Right atrium auricular region (tissue), 2 donors: Measurements from ENCODE around the gene CACNG4. TPM values are rescaled to one million over a fixed set of nuclear protein-coding genes. Genes with fewer than 3 reads are reported as not detected.

Experiments used
- DNase-seq: peaks from one replicate; pipeline ENCODE4 v3.0.0-alpha.2; 2019; ENCODE audit warnings: low spot score
- H3K27ac ChIP-seq, 2 donors: fragments of 200-600 bp; sonication (generic); 1 replicate in 1 of 2; 2 replicates in 1 of 2; pipeline ENCODE4 v1.5.1; 2016 to 2019
- H3K27me3 ChIP-seq, 2 donors: fragments of 200-600 bp; sonication (generic); one replicate each; pipeline versions ENCODE4 v1.5.1 to v1.6.0; 2017 to 2019
- H3K36me3 ChIP-seq: fragments of 200-600 bp; sonication (generic); one replicate; pipeline ENCODE4 v1.5.1; 2016
- H3K4me1 ChIP-seq, 2 donors: fragments of 200-600 bp; sonication (generic); one replicate each; pipeline versions ENCODE4 v1.5.1 to v1.6.0; 2017 to 2019
- H3K4me3 ChIP-seq, 2 donors: fragments of 200-600 bp; sonication (generic); 1 replicate in 1 of 2; 2 replicates in 1 of 2; pipeline ENCODE4 v1.5.1; 2017 to 2019; ENCODE audit warnings: mild to moderate bottlenecking in 1 of 2, moderate library complexity in 1 of 2
- H3K9me3 ChIP-seq, 2 donors: fragments of 200-600 bp; sonication (generic); one replicate each; pipeline ENCODE4 v1.5.1; 2019
- total RNA-seq, 2 donors: library from RNA; depleted of rRNA; stranded (reverse); fragments of >200 nt; gene quantifications; one replicate each; pipeline ENCODE4 v1.1.0, GENCODE V29; 2016
- TF ChIP-seq, protein P1 (sequence below), 2 donors: fragments of 200-600 bp; sonication (generic); IDR thresholded peaks; one replicate each; pipeline ENCODE4 v1.5.1; 2019; ENCODE audit warnings: antibody characterized with exemption in 2 of 2

The CACNG4 gene
- total RNA-seq, 2 donors from 2014 or later, result 0.63 to 1.9 TPM

DNA sequence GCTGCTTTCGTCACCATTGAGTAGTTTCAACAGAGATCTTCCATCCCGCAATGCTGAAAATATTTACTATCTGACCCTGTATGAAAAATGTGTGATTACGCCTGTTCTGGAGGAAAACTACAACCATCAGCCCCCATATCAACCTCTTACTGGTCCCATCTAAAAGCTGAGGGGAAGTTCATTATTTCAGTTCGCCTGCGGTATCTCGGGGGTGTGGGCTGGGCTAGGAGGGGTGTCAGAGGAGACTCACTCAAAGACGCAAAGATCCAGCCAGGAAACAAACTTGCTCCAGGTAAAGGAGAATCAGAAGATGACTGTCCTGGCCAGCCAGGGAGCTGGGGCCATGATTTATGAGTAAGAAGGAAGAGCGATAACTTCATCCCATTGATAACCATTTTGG is 93.5 kb downstream of the CACNG4 start:
- Histone ChIP-seq H3K9me3 (no peaks in the 10 kb centered on the region), H3K4me3 (no peak overlapping the region), H3K4me1 (peaks cover 0 to 7% of the 10 kb centered on the region in 2 donors), H3K27me3 (no peaks in the 10 kb centered on the region), H3K36me3 (no peaks in the 10 kb centered on the region), H3K27ac (no peak overlapping the region)
- TF ChIP-seq, protein P1, sequence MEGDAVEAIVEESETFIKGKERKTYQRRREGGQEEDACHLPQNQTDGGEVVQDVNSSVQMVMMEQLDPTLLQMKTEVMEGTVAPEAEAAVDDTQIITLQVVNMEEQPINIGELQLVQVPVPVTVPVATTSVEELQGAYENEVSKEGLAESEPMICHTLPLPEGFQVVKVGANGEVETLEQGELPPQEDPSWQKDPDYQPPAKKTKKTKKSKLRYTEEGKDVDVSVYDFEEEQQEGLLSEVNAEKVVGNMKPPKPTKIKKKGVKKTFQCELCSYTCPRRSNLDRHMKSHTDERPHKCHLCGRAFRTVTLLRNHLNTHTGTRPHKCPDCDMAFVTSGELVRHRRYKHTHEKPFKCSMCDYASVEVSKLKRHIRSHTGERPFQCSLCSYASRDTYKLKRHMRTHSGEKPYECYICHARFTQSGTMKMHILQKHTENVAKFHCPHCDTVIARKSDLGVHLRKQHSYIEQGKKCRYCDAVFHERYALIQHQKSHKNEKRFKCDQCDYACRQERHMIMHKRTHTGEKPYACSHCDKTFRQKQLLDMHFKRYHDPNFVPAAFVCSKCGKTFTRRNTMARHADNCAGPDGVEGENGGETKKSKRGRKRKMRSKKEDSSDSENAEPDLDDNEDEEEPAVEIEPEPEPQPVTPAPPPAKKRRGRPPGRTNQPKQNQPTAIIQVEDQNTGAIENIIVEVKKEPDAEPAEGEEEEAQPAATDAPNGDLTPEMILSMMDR (IDR thresholded peaks at IDR 0.05), result no peak
- DNase-seq, result no peak

DNA sequence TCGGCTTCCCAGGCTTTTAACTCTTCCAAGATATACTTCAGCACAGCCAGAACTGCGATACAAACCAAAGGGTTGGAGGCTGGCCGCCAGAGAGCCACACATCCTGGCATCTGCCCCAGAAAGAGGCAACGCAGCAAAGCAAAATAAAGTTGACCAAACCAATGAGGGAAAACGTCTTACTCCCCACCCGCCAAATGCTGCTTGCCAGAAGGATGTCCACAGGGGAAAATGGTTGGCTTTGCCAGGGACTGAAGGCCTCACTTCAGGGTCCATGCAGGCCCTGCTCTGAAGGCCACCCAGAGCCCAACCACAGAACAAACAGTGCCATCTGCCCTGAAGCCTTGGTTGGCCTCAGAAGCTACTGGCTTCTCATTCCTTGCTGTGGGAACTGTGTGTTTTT is 94.9 kb downstream of the CACNG4 start:
- TF ChIP-seq, protein P1 (IDR thresholded peaks at IDR 0.05), result no peak
- Histone ChIP-seq H3K36me3 (no peaks in the 10 kb centered on the region), H3K27ac (no peak overlapping the region), H3K9me3 (no peaks in the 10 kb centered on the region), H3K4me1 (peaks cover 0 to 7% of the 10 kb centered on the region in 2 donors), H3K27me3 (no peaks in the 10 kb centered on the region), H3K4me3 (no peak overlapping the region)
- no peak for DNase-seq

DNA sequence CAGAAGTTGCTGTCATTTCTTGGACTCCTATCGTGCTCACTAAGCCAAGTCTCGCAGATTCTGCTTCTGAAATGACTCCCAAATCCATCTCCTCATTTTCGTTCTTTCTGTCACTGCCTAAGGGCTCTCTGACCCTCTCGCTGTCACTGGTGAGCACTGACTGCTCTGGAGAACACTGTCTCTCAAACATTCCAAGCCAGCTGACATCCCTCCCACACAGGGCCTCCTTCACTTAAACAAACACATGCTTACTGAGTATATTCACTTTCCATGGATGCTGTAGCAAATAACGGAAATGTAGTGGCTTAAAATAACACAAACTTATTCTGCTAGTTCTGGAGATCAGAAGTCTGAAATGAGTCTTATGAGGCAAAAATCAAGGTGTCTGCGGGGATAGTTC is 98.6 kb downstream of the CACNG4 start:
- H3K36me3 ChIP-seq, result no peaks in the 10 kb centered on the region
- no peak for DNase-seq
- H3K4me3 ChIP-seq, result no peak overlapping the region

DNA sequence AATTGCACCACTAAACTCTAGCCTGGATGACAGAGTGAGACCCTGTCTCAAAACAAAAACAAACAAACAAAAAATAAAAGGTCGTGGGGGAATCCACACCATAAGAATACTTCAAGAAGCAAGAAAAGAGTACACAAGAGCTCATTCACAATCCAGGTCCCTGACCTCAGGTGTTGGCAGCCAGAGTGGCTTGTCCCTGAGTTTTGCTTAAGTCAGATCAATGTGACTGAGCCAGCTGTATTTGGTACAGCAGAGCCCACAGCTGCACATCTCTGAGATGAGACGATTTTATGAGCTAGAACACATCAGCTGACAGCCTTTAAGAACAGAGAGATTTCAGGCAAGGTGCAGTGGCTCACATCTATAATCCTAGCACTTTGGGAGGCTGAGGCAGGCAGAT is 102.2 kb downstream of the CACNG4 start:
- H3K27ac ChIP-seq, result no peak overlapping the region
- TF ChIP-seq, protein P1 (IDR thresholded peaks at IDR 0.05), result no peak

More for the DNA sequence above, 98.6 kb downstream of the CACNG4 start:
- Histone ChIP-seq H3K27ac (no peak overlapping the region), H3K9me3 (no peaks in the 10 kb centered on the region), H3K4me1 (no peaks in the 10 kb centered on the region), H3K27me3 (no peaks in the 10 kb centered on the region)
- TF ChIP-seq, protein P1 (IDR thresholded peaks at IDR 0.05), result no peak

DNA sequence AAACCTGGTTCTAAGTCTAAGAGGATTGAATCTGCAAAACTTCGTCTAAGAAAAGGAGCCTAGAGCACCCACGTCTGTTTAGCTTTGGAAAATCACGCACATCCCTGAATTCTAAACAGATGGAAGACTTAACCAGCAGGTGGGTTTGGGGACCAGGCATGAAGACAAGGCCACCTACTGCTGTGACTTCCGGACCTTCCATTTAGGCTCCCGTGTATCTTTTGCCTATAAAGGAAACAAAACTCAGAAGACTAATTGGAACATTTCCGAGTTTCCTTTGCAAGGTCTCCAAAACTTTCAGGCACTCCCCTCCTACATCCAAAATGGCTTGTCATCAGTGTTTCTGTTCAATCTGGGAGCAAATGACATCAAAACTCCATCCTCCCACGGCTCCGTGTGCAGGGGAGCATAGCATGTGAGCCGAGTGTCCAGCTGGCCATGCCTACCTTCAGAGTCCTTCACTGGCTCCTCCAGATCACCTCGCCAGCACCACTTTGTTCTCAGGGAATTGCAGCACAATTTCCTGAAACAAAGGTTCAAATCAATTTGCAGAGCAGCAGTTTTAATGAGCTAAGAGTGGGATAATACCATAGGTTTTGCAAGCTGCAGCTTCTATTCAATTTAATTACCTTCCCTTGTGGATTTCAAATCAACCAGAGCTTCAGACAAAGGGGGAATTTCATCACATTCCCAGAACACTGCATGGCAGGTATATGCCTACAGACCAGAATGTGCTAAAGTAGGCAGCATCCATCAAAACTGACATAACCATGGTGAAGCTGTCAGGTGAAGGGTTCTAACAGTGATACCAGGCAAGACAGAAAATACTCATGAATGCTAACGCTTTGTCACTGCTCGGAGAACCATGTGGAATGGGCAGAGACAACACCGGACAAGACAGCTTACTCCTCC is 103.3 kb downstream of the CACNG4 start:
- TF ChIP-seq, protein P1 (IDR thresholded peaks at IDR 0.05), result no peak
- Histone ChIP-seq H3K4me3 (no peak overlapping the region), H3K27me3 (no peaks in the 10 kb centered on the region), H3K4me1 (no peaks in the 10 kb centered on the region), H3K27ac (no peak overlapping the region), H3K36me3 (peaks cover 5% of the 10 kb centered on the region), H3K9me3 (no peaks in the 10 kb centered on the region)
- no peak for DNase-seq

More for the DNA sequence above, 102.2 kb downstream of the CACNG4 start:
- no peak for DNase-seq
- Histone ChIP-seq H3K27me3 (no peaks in the 10 kb centered on the region), H3K4me3 (no peak overlapping the region), H3K4me1 (no peaks in the 10 kb centered on the region), H3K36me3 (no peaks in the 10 kb centered on the region), H3K9me3 (no peaks in the 10 kb centered on the region)
